ENCODE measurements around the gene SLITRK2.

Gene SLITRK2

DNA sequence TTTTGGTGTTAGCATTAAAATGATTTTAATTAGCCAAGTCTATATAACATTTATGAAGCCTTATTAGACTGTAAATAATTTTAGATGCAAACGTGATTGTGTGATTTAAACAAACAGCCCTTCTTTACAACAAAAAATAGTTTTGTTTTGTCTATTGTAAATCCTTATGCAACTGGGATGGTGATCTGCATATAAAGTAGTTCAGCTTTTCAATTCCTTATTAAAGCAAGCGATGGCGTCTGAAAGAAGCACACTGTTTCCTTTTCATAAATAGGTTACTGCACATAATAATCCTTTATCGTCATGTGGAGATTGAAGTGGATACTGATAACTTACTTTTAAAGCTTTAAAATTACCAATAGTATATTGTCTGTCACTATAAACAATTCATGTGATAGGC lies 8.8 kb downstream of the SLITRK2 start:
- Histone ChIP-seq H3K36me3 (replicated peaks) (peaks cover 28% of the 10 kb centered on the region), H3K27me3 (ENCODE audit: low read depth) (no peaks in the 10 kb centered on the region), H3K9me3 (no peaks in the 10 kb centered on the region), H3K4me3 (no peak overlapping the region), H3K4me1 (peaks cover 6% of the 10 kb centered on the region; the same call in 1 of the 2 replicates)
- DNase-seq (ENCODE audit: low spot score in 2 of 2) = no peak
- in situ Hi-C loops (cut with MboI; ENCODE audit: low sequenced_read_pairs) = no loop called here

GRCh38 chrX:145832796-145833195 lies 15.2 kb downstream of the SLITRK2 start:
- no peaks in the 10 kb centered on the region for H3K9me3 ChIP-seq
- no peak for DNase-seq (ENCODE audit: low spot score in 2 of 2)
- no peaks in the 10 kb centered on the region for H3K27me3 ChIP-seq (ENCODE audit: low read depth)
- no peak overlapping the region for H3K4me3 ChIP-seq
- H3K36me3 ChIP-seq (replicated peaks) = peaks cover 5% of the 10 kb centered on the region
- in situ Hi-C loops (cut with MboI; ENCODE audit: low sequenced_read_pairs) = no loop called here
- H3K4me1 ChIP-seq = no peaks in the 10 kb centered on the region

DNA sequence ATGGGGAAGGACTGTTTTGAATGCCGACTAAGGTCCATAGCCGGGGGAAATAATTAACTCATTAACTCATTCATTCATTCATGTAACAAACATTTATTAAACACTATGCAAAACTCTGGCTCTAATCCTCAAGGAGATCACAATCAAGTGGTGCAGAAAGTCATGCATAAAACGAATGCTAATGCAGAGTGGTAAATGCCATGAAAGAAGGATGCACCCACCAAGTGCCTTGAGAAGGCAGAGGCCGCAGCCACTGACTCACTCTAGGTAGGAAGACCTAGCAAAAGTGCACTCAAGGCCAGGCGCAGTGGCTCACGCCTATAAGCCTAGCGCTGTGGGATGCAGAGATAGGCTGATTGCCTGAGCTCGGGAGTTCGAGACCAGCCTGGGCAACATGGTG lies 22.9 kb downstream of the SLITRK2 start:
- Histone ChIP-seq H3K4me1 (peaks cover 28% of the 10 kb centered on the region), H3K36me3 (replicated peaks) (no peaks in the 10 kb centered on the region), H3K27me3 (ENCODE audit: low read depth) (no peaks in the 10 kb centered on the region), H3K4me3 (no peak overlapping the region), H3K9me3 (no peaks in the 10 kb centered on the region)
- DNase-seq (ENCODE audit: low spot score in 2 of 2) = peak; percentile 60 to 67
- in situ Hi-C loops (cut with MboI; ENCODE audit: low sequenced_read_pairs) = no loop called here

- Histone ChIP-seq H3K36me3 (replicated peaks) (no peaks in the 10 kb centered on the region), H3K27me3 (ENCODE audit: low read depth) (no peaks in the 10 kb centered on the region), H3K9me3 (no peaks in the 10 kb centered on the region), H3K4me1 (peaks cover 28% of the 10 kb centered on the region), H3K4me3 (no peak overlapping the region)
- in situ Hi-C loops (cut with MboI; ENCODE audit: low sequenced_read_pairs) = no loop called here
- DNase-seq (ENCODE audit: low spot score in 2 of 2) = peak; percentile 81 to 82
These were observed 25.7 kb downstream of the SLITRK2 start for GRCh38 chrX:145843146-145843904.

DNA sequence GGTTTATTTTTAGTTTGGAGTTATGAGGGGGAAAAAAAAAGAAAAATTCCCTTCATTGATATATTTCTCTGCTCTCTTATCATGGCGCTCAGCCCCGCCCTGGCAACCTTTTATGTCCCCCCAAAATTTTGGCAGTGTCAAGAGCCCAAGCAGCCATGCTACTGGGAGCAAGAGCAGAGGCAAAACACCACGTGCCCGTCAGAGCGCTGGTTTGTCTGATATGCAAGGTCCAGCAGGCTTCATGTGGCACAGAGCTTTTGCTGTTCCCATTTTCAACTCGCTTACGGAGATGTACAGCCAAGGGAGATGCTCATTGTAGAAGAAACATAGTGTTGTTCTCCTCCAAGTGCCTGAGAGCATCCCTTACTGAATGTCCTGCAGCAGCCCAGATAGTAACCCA lies 27.3 kb downstream of the SLITRK2 start:
- Histone ChIP-seq H3K9me3 (no peaks in the 10 kb centered on the region), H3K4me3 (no peak overlapping the region), H3K36me3 (replicated peaks) (no peaks in the 10 kb centered on the region), H3K27me3 (ENCODE audit: low read depth) (no peaks in the 10 kb centered on the region), H3K4me1 (peaks cover 23% of the 10 kb centered on the region)
- no peak for DNase-seq (ENCODE audit: low spot score in 2 of 2)
- in situ Hi-C loops (cut with MboI; ENCODE audit: low sequenced_read_pairs) = no loop called here

GRCh38 chrX:145848448-145848847 lies 30.8 kb downstream of the SLITRK2 start:
- H3K27me3 ChIP-seq (ENCODE audit: low read depth) = no peaks in the 10 kb centered on the region
- DNase-seq (ENCODE audit: low spot score in 2 of 2) = no peak
- no peak overlapping the region for H3K4me3 ChIP-seq
- H3K36me3 ChIP-seq (replicated peaks) = no peaks in the 10 kb centered on the region
- no peaks in the 10 kb centered on the region for H3K9me3 ChIP-seq
- peaks cover 4% of the 10 kb centered on the region for H3K4me1 ChIP-seq
- in situ Hi-C loops (cut with MboI; ENCODE audit: low sequenced_read_pairs) = no loop called here

- Histone ChIP-seq H3K36me3 (replicated peaks) (no peaks in the 10 kb centered on the region), H3K9me3 (no peaks in the 10 kb centered on the region), H3K4me3 (no peak overlapping the region), H3K27me3 (ENCODE audit: low read depth) (no peaks in the 10 kb centered on the region), H3K4me1 (peaks cover under 1% of the 10 kb centered on the region; the same call in 1 of the 2 replicates)
- in situ Hi-C loops (cut with MboI; ENCODE audit: low sequenced_read_pairs) = no loop called here
- DNase-seq (ENCODE audit: low spot score in 2 of 2) = no peak
These were observed 31.2 kb downstream of the SLITRK2 start for GRCh38 chrX:145848857-145849256.

GRCh38 chrX:145853181-145853580 lies 35.6 kb downstream of the SLITRK2 start:
- in situ Hi-C loops (cut with MboI; ENCODE audit: low sequenced_read_pairs) = no loop called here
- Histone ChIP-seq H3K27me3 (ENCODE audit: low read depth) (no peaks in the 10 kb centered on the region), H3K9me3 (no peaks in the 10 kb centered on the region), H3K4me3 (no peak overlapping the region), H3K36me3 (replicated peaks) (no peaks in the 10 kb centered on the region), H3K4me1 (no peaks in the 10 kb centered on the region)
- DNase-seq (ENCODE audit: low spot score in 2 of 2) = no peak

DNA sequence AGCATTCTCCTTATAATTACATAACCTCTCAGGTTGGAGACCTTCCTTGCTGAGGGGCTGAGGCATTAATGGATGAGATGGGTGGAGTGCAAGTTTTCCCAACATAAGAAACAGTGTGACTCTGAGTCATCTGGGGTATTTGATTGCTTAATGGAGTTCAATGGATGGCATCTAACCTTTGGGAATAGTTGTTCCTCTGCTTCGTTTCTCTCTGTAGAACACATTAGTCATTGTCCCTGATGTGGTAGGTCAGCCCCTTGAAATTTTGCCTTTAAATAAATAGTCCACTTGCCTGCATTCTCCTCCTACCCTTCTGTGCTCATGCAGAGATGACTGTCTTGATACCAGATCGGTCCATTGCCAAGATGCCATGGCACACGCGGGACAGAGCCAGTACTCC lies 38.6 kb downstream of the SLITRK2 start:
- no peaks in the 10 kb centered on the region for H3K27me3 ChIP-seq (ENCODE audit: low read depth)
- in situ Hi-C loops (cut with MboI; ENCODE audit: low sequenced_read_pairs) = no loop called here
- no peak overlapping the region for H3K4me3 ChIP-seq
- no peaks in the 10 kb centered on the region for H3K9me3 ChIP-seq
- no peaks in the 10 kb centered on the region for H3K36me3 ChIP-seq (replicated peaks)
- no peak for DNase-seq (ENCODE audit: low spot score in 2 of 2)
- no peaks in the 10 kb centered on the region for H3K4me1 ChIP-seq

DNA sequence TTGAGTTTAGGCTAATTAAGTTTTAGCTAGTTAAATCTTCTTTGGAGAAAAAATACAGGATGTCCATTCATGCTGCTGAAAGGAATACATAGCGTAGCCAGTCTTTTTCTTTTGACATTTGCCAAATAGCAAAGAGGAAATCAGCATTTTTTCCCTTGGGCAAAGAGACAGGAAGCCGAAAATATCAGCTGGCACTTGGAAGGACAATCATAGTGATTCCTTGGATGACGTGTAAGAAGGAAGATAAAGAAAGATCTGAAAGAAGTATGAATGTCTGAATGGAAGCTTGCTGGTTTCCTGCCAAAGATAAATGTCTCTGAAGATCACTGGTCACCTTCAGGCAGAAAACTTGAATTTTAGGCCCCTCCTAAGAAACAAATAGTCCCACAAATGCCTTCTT lies 44.2 kb downstream of the SLITRK2 start:
- in situ Hi-C loops (cut with MboI; ENCODE audit: low sequenced_read_pairs) = no loop called here
- no peaks in the 10 kb centered on the region for H3K27me3 ChIP-seq (ENCODE audit: low read depth)
- H3K4me1 ChIP-seq = no peaks in the 10 kb centered on the region
- DNase-seq (ENCODE audit: low spot score in 2 of 2) = no peak
- no peak overlapping the region for H3K4me3 ChIP-seq
- H3K36me3 ChIP-seq (replicated peaks) = no peaks in the 10 kb centered on the region
- H3K9me3 ChIP-seq = no peaks in the 10 kb centered on the region

DNA sequence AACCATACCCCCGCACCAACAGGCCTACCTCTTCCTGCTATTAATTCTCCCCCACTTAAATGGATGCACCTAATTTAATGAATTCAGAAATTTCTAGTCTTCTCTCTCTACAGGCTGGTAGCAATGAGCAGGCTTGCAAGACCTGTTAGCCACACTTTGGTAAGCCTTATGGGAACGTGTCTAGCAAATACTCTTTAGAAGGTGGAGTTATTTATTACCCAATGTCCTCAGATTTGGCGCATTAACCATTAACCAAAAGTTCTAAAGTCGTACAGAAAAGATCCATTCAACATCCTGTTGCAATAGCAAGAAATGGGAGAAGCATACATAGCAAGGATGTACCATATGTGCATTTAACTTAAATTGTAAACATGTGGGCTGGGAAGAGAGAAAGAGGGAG lies 47.5 kb downstream of the SLITRK2 start:
- no peak overlapping the region for H3K4me3 ChIP-seq
- no peak for DNase-seq (ENCODE audit: low spot score in 2 of 2)
- in situ Hi-C loops (cut with MboI; ENCODE audit: low sequenced_read_pairs) = no loop called here
- no peaks in the 10 kb centered on the region for H3K9me3 ChIP-seq
- no peaks in the 10 kb centered on the region for H3K4me1 ChIP-seq
- H3K27me3 ChIP-seq (ENCODE audit: low read depth) = no peaks in the 10 kb centered on the region
- no peaks in the 10 kb centered on the region for H3K36me3 ChIP-seq (replicated peaks)

Measured in HAP-1 (cell line).